Measurements from ENCODE around the gene FLG2.
"Not testable (repeated sequence)": the region's sequence is repeated elsewhere in the genome, so short reads cannot be mapped to it uniquely, and the experiment has no call there.

Gene FLG2

DNA sequence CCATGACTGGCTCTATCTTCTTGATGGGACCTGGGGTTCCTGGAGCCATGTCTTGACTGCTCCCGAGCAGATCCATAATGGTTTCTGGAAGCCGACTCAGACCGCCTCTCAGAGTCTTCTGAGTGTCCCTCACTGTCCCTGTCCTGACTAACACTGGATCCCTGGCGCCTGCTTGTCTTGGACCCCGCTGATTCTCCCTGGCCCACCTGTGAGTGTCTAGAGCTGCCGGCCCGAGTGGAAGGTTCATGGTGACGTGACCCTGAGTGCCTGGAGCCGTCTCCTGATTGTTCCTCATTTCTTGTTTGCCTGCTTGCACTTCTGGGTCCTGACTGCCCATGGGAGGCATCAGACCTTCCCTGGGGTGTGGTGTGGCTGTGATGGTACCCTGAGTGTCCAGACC lies 49.9 kb downstream of the FLG2 start:
- DNase-seq: no peak

DNA sequence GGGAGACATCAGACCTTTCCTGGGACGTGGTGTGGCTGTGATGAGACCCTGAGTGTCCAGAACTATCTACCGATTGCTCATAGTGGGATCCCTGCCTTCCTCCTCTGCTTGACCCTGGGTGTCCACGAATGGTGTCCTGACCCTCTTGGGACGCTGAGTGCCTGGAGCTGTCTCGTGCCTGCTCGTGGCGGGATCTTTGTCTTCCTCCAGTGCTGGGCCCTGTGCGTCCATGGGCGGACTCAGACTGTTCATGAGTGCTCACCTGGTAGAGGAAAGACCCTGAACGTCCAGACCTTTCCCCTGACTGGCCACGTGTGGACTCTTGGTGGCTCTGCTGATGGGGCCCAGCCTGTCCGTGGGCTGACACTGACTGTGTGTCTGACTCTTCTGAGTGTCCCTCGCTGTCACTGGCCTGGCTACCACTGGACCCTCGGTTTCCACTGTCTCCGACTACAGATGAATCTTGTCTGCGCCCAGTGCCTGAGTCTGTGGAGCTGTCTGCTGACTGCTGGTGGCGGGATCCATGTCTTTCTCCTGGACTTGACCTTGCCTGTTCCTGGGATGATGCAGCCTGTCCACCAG lies 50.4 kb downstream of the FLG2 start:
- not testable (repeated sequence) for DNase-seq

DNA sequence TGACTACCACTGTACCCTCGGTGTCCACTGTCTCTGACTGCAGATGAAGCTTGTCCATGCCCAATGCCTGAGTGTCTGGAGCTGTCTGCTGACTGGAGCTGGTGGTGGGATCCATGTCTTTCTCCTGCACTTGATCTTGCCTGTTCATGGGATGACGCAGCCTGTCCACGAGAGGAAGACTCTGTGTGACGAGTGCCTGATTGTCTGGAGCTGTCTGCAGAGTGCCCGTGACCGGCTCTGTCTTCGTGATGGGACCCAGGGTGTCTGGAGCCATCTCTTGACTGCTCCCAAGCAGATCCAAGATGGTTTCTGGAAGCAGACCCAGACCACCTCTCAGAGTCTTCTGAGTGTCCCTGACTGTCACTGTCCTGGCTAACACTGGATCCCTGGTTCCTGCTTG lies 51.0 kb downstream of the FLG2 start:
- not testable (repeated sequence) for DNase-seq

DNA sequence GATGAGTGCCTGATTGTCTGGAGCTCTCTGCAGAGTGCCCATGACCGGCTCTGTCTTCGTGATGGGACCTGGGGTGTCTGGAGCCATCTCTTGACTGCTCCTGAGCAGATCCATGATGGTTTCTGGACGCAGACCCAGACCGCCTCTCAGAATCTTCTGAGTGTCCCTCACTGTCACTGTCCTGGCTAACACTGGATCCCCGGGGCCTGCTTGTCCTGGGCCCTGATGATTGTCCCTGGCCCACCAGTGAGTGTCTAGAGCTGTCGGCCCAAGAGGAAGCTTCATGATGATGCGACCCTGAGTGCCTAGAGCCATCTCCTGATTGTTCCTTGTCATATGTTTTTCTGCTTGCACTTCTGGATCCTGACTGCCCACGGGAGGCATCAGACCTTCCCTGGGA lies 51.8 kb downstream of the FLG2 start:
- DNase-seq: not testable (repeated sequence)

DNA sequence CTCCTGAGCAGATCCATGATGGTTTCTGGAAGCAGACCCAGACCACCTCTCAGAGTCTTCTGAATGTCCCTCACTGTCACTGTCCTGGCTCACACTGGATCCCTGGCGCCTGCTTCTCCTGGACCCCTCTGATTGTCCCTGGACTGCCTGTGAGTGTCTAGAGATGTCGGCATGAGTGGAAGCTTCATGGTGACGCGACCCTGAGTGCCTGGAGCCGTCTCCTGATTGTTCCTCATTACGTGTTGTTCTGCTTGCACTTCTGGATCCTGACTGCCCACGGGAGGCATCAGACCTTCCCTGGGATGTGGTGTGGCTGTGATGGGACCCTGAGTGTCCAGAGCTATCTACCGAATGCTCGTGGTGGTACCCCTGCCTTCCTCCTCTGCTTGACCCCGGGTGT lies 53.7 kb downstream of the FLG2 start:
- not testable (repeated sequence) for DNase-seq

DNA sequence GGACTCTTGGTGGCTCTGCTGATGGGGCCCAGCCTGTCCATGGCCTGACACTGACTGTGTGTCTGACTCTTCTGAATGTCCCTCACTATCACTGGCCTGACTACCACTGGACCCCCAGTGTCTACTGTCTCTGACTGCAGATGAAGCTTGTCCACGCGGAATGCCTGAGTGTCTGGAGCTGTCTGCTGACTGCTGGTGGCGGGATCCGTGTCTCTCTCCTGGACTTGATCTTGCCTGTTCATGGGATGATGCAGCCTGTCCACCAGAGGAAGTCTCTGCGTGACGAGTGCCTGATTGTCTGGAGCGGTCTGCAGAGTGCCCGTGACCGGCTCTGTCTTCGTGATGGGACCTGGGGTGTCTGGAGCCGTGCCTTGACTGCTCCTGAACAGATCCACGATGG lies 55.0 kb downstream of the FLG2 start:
- DNase-seq: not testable (repeated sequence)

DNA sequence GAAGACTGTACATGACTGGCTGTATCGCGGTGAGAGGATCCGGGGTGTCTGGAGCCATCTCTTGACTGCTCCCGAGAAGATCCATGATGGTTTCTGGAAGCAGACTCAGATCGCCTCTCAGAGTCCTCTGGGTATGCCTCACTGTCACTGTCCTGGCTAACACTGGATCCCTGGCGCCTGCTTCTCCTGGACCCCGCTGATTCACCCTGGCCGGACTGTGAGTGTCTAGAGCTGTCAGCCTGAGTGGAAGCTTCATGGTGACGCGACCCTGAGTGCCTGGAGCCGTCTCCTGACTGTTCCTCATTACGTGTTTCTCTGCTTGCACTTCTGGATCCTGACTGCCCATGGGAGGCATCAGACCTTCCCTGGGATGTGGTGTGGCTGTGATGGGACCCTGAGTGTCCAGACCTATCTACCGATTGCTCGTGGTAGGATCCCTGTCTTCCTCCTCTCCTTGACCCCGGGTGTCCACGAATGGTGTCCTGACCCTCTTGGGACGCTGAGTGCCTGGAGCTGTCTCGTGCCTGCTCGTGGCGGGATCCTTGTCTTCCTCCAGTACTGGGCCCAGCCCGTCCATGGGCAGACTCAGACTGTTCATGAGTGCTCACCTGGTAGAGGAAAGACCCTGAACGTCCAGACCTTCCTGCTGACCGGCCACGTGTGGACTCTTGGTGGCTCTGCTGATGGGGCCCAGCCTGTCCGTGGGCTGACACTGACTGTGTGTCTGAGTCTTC lies 56.5 kb downstream of the FLG2 start:
- not testable (repeated sequence) for DNase-seq

All from CD4-positive, alpha-beta T cell treated with Interleukin-4 for 1 hour (primary cell).